ENCODE data around the gene CMTR2. TPM values are rescaled to one million over a fixed set of nuclear protein-coding genes. Genes with fewer than 3 reads are reported as not detected.
A peak's percentile ranks its signal among the peaks of the same experiment; 100 is the strongest.
"Not testable (repeated sequence)": the region's sequence is repeated elsewhere in the genome, so short reads cannot be mapped to it uniquely, and the experiment has no call there.

The CMTR2 gene
- total RNA-seq, 4 donors from 2014 or later: 18.2 to 50.6 (median 37.0) TPM

DNA sequence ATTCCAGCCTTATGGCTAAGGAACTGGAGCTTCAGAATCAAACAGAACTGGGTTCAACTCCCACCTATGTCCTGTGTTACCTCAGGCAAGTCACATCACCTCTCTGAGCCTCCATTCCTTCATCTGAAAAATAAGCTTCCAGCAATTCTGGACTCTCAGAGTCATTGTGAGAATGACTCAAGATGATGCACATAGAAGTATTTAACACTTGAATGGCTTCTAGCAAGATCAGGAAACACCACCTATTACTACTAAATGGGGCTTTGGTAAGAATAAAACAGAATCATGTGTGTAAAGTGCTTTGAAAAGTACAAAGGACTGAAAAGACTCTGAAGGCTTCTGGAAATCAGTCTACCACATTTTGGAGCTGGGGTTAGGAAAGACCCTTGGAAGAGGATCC lies 38.5 kb upstream of the CMTR2 start:
- Histone ChIP-seq H3K27ac (no peak overlapping the region), H3K9me3 (no peaks in the 10 kb centered on the region), H3K4me3 (no peak overlapping the region), H3K27me3 (no peaks in the 10 kb centered on the region), H3K4me1 (no peaks in the 10 kb centered on the region), H3K36me3 (no peaks in the 10 kb centered on the region)
- no peak for DNase-seq
- TF ChIP-seq, protein P1, sequence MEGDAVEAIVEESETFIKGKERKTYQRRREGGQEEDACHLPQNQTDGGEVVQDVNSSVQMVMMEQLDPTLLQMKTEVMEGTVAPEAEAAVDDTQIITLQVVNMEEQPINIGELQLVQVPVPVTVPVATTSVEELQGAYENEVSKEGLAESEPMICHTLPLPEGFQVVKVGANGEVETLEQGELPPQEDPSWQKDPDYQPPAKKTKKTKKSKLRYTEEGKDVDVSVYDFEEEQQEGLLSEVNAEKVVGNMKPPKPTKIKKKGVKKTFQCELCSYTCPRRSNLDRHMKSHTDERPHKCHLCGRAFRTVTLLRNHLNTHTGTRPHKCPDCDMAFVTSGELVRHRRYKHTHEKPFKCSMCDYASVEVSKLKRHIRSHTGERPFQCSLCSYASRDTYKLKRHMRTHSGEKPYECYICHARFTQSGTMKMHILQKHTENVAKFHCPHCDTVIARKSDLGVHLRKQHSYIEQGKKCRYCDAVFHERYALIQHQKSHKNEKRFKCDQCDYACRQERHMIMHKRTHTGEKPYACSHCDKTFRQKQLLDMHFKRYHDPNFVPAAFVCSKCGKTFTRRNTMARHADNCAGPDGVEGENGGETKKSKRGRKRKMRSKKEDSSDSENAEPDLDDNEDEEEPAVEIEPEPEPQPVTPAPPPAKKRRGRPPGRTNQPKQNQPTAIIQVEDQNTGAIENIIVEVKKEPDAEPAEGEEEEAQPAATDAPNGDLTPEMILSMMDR (IDR thresholded peaks at IDR 0.05): no peak
- no peak for TF ChIP-seq POLR2A (IDR thresholded peaks at IDR 0.05)

DNA sequence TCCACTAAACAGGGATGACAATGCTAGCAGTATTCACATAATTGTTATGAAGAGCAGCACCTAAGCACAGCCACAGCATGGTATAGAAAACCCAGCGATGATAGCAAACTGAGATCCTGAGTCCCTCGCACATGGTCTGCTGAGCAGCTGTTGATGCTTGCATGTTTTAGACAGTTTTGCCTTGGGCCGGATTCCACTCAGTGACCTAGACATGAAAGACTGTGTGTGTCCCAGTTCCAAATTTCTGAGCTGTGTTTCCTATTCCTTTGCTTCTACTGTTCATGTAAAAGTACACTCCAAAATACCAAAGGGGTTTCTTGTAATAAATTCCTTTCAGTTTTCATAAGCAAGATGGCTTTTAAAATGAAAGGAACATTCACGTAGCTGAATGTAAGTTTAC lies 30.8 kb upstream of the CMTR2 start:
- Histone ChIP-seq H3K4me3 (no peak overlapping the region), H3K4me1 (no peaks in the 10 kb centered on the region), H3K36me3 (no peaks in the 10 kb centered on the region), H3K27ac (no peak overlapping the region), H3K27me3 (no peaks in the 10 kb centered on the region), H3K9me3 (no peaks in the 10 kb centered on the region)
- DNase-seq: no peak
- TF ChIP-seq, protein P1 (IDR thresholded peaks at IDR 0.05): no peak
- no peak for TF ChIP-seq POLR2A (IDR thresholded peaks at IDR 0.05)

GRCh38 chr16:71315269-71315668 lies 26.1 kb upstream of the CMTR2 start:
- no peak overlapping the region for H3K27ac ChIP-seq
- H3K27me3 ChIP-seq: no peaks in the 10 kb centered on the region
- H3K4me3 ChIP-seq: no peak overlapping the region
- no peak for DNase-seq
- H3K4me1 ChIP-seq: no peaks in the 10 kb centered on the region
- H3K9me3 ChIP-seq: no peaks in the 10 kb centered on the region
- no peaks in the 10 kb centered on the region for H3K36me3 ChIP-seq
- TF ChIP-seq POLR2A (IDR thresholded peaks at IDR 0.05): no peak
- TF ChIP-seq, protein P1 (IDR thresholded peaks at IDR 0.05): no peak

GRCh38 chr16:71313591-71313990 lies 24.4 kb upstream of the CMTR2 start:
- not testable (repeated sequence) for H3K27me3 ChIP-seq, H3K36me3 ChIP-seq, DNase-seq, H3K27ac ChIP-seq, H3K9me3 ChIP-seq, H3K4me1 ChIP-seq, H3K4me3 ChIP-seq

GRCh38 chr16:71311553-71312158 lies 22.5 kb upstream of the CMTR2 start:
- Histone ChIP-seq H3K9me3 (no peaks in the 10 kb centered on the region), H3K36me3 (no peaks in the 10 kb centered on the region), H3K4me3 (no peak overlapping the region), H3K4me1 (no peaks in the 10 kb centered on the region), H3K27me3 (no peaks in the 10 kb centered on the region), H3K27ac (no peak overlapping the region)
- TF ChIP-seq, protein P1 (IDR thresholded peaks at IDR 0.05): peak; percentile 32 to 81 (median 76)
- no peak for TF ChIP-seq POLR2A (IDR thresholded peaks at IDR 0.05)
- DNase-seq: peak in 2 of 3 donors; percentile 17 to 56

- Histone ChIP-seq H3K9me3 (no peaks in the 10 kb centered on the region), H3K4me1 (no peaks in the 10 kb centered on the region)
Measured at GRCh38 chr16:71303938-71304337, 14.7 kb upstream of the CMTR2 start.

More at GRCh38 chr16:71303938-71304337, 14.7 kb upstream of the CMTR2 start:
- Histone ChIP-seq H3K36me3 (no peaks in the 10 kb centered on the region), H3K27me3 (no peaks in the 10 kb centered on the region), H3K27ac (no peak overlapping the region), H3K4me3 (no peak overlapping the region)
- TF ChIP-seq, protein P1 (IDR thresholded peaks at IDR 0.05): no peak
- no peak for TF ChIP-seq POLR2A (IDR thresholded peaks at IDR 0.05)
- DNase-seq: no peak

Measured in Peyer's patch (tissue), 4 donors.